HPDE6-E6E7 (cell line): ENCODE data around the gene RPL27A.
A peak's percentile ranks its signal among the peaks of the same experiment; 100 is the strongest.

Experiments used
- DNase-seq: peaks from one replicate; pipeline ENCODE4 v3.0.0; 2011; ENCODE audit warnings: missing footprints; ENCODE audit errors: extremely low spot score

RPL27A gene

GRCh38 chr11:8699903-8700302, 17.3 kb downstream of the RPL27A start:
- no peak for DNase-seq

GRCh38 chr11:8701891-8702597, 19.5 kb downstream of the RPL27A start:
- DNase-seq, result no peak

GRCh38 chr11:8702598-8702915, 20.0 kb downstream of the RPL27A start:
- no peak for DNase-seq

GRCh38 chr11:8704136-8704535, 21.5 kb downstream of the RPL27A start:
- no peak for DNase-seq

GRCh38 chr11:8705146-8705545, 22.6 kb downstream of the RPL27A start:
- DNase-seq, result no peak

- no peak for DNase-seq
These were observed 24.3 kb downstream of the RPL27A start for GRCh38 chr11:8706673-8707432.

GRCh38 chr11:8707541-8708191, 25.1 kb downstream of the RPL27A start:
- no peak for DNase-seq

- no peak for DNase-seq
These were observed 26.5 kb downstream of the RPL27A start for GRCh38 chr11:8709002-8709672.

GRCh38 chr11:8709777-8710176, 27.2 kb downstream of the RPL27A start:
- DNase-seq, result no peak

GRCh38 chr11:8711895-8712442, 29.4 kb downstream of the RPL27A start:
- DNase-seq, result no peak

GRCh38 chr11:8712506-8712905, 29.9 kb downstream of the RPL27A start:
- DNase-seq, result no peak

GRCh38 chr11:8713760-8714454, 31.3 kb downstream of the RPL27A start:
- DNase-seq, result no peak

GRCh38 chr11:8714622-8715225, 32.1 kb downstream of the RPL27A start:
- DNase-seq, result no peak

GRCh38 chr11:8715501-8715900, 32.9 kb downstream of the RPL27A start:
- DNase-seq, result no peak

GRCh38 chr11:8717544-8717875, 34.9 kb downstream of the RPL27A start:
- DNase-seq, result no peak

GRCh38 chr11:8717876-8718753, 35.5 kb downstream of the RPL27A start:
- peak; percentile 50 for DNase-seq

GRCh38 chr11:8719211-8719649, 36.6 kb downstream of the RPL27A start:
- DNase-seq, result peak; percentile 51

- no peak for DNase-seq
These were observed 37.1 kb downstream of the RPL27A start for GRCh38 chr11:8719721-8720120.

GRCh38 chr11:8720352-8720751, 37.8 kb downstream of the RPL27A start:
- DNase-seq, result no peak
